ENCODE measurements around the gene TRAF1.

DNA sequence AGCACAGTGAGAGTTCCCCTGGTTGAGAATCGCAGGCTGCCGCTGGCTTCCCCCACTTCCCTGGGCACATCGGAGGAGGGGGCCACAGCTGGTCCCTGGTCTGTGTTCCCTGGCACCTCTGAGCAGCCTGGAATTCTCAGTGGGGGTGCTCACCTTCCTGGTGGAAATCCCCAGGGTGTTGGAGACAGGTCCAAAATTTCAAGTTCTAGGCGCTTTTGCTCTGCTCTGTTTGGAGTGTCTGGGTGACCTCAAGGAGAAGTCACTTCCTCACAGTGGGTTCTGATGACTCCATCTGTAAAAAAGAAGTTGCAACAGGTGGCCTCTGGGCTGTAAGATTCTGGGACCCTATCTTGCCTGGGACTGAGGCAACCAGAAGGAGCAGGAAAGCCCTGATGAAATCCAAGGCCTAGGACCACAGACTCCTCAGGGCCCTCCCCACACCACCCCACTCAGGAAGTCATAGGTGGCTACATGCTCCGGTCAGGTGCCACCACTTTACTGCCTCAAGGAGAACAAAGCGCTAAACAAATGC lies at the start of gene TRAF1:
- TF ChIP-seq, protein P1, sequence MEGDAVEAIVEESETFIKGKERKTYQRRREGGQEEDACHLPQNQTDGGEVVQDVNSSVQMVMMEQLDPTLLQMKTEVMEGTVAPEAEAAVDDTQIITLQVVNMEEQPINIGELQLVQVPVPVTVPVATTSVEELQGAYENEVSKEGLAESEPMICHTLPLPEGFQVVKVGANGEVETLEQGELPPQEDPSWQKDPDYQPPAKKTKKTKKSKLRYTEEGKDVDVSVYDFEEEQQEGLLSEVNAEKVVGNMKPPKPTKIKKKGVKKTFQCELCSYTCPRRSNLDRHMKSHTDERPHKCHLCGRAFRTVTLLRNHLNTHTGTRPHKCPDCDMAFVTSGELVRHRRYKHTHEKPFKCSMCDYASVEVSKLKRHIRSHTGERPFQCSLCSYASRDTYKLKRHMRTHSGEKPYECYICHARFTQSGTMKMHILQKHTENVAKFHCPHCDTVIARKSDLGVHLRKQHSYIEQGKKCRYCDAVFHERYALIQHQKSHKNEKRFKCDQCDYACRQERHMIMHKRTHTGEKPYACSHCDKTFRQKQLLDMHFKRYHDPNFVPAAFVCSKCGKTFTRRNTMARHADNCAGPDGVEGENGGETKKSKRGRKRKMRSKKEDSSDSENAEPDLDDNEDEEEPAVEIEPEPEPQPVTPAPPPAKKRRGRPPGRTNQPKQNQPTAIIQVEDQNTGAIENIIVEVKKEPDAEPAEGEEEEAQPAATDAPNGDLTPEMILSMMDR (IDR thresholded peaks at IDR 0.05) = no peak
- no peak for TF ChIP-seq POLR2AphosphoS5 (IDR thresholded peaks at IDR 0.05)

Measured in breast epithelium (tissue), 3 donors.